ENCODE data around the gene PDE1C. TPM values are rescaled to one million over a fixed set of nuclear protein-coding genes. Genes with fewer than 3 reads are reported as not detected.

PDE1C gene
- total RNA-seq, 1 experiment from 2014 or later: not detected

DNA sequence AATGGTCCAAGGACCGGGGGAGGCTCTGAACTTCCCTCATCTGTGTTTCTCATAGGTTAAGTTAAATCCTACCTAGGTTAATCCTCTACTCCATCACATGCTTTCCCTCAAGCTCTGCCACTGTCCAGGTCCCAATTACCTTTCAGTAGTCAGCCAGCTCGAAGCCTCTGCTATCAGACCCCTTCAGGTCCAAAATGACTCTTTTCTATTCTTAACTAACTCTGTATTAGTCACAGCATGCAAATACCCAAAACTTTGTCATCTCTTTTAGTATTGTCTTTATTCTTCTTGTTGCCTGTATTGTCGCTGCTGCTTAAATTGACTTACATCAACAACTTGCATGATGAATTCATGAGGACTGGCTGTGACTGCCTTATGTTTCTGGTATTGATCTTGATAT, 367.9 kb downstream of the PDE1C start:
- ChIA-PET CTCF (no interaction called here), POLR2A (ENCODE audit: low non-redundant PET) (no interaction called here)
- Histone ChIP-seq H3K27me3 (replicated peaks; ENCODE audit: insufficient read depth, low read depth, low read length, poor library complexity) (peaks cover 7% of the 10 kb centered on the region), H3K4me3 (ENCODE audit: low read depth, low read length, poor library complexity, severe bottlenecking) (no peak overlapping the region), H3K4me1 (ENCODE audit: insufficient read depth, low read length, poor library complexity, severe bottlenecking) (no peaks in the 10 kb centered on the region), H3K9me3 (ENCODE audit: low read depth, low read length, poor library complexity, severe bottlenecking) (no peaks in the 10 kb centered on the region), H3K27ac (ENCODE audit: low read depth, low read length, poor library complexity, severe bottlenecking) (no peak overlapping the region), H3K36me3 (ENCODE audit: insufficient read depth, low read length, poor library complexity, severe bottlenecking) (no peaks in the 10 kb centered on the region)
- intact Hi-C loops (cut with micrococcal nuclease; ENCODE audit: unreplicated experiment): no loop called here
- no peak for DNase-seq (ENCODE audit: low spot score)
- BruUV-seq (replicated peaks): no TSS peak
- TF ChIP-seq EZH2 (IDR thresholded peaks at IDR 0.05; ENCODE audit: borderline replicate concordance, low read depth, low read length, poor library complexity, severe bottlenecking): no peak
- TF ChIP-seq, protein P1, sequence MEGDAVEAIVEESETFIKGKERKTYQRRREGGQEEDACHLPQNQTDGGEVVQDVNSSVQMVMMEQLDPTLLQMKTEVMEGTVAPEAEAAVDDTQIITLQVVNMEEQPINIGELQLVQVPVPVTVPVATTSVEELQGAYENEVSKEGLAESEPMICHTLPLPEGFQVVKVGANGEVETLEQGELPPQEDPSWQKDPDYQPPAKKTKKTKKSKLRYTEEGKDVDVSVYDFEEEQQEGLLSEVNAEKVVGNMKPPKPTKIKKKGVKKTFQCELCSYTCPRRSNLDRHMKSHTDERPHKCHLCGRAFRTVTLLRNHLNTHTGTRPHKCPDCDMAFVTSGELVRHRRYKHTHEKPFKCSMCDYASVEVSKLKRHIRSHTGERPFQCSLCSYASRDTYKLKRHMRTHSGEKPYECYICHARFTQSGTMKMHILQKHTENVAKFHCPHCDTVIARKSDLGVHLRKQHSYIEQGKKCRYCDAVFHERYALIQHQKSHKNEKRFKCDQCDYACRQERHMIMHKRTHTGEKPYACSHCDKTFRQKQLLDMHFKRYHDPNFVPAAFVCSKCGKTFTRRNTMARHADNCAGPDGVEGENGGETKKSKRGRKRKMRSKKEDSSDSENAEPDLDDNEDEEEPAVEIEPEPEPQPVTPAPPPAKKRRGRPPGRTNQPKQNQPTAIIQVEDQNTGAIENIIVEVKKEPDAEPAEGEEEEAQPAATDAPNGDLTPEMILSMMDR (conservative IDR thresholded peaks at IDR 0.05; ENCODE audit: low read depth, low read length): no peak

Measured in A673 (cell line).